HCT116 (cell line): Measurements from ENCODE around the gene OR11G2. TPM values are rescaled to one million over a fixed set of nuclear protein-coding genes. Genes with fewer than 3 reads are reported as not detected.

Source experiments
- ATAC-seq: fragments of 200-7000 bp; cut with Tn5 transposase; 2 replicates; pipeline ENCODE4 v1.9.1; 2020; ENCODE audit warnings: mild to moderate bottlenecking, moderate library complexity
- BruUV-seq: library from RNA; stranded (reverse); fragments of 400-500 nt; replicated peaks from 2 replicates; lab custom pipeline; 2021; lab: Mats Ljungman, UMichigan
- CTCF ChIA-PET: fragments of 300-600 bp; sonication (Branson Sonifier 250); formaldehyde crosslinking; loops from one replicate; lab custom pipeline; 2021; ENCODE audit warnings: antibody characterized with exemption; lab: Charles Lee
- POLR2A ChIA-PET: fragments of 300-600, 350-600 bp; sonication (Branson Sonifier 250); formaldehyde crosslinking; loops from one replicate; lab custom pipeline; 2021; ENCODE audit warnings: antibody characterized with exemption; lab: Charles Lee
- RAD21 ChIA-PET, 2 experiments: fragments of 300-600 bp; sonication (Branson Sonifier 250); formaldehyde crosslinking; loops; one replicate each; lab custom pipeline; 2023; ENCODE audit warnings: low total read pairs in 2 of 2; ENCODE audit not compliant: uncharacterized antibody in 2 of 2, unreplicated experiment in 2 of 2, low non-redundant PET in 1 of 2; lab: Charles Lee
- DNase-seq: peaks from one replicate; pipeline ENCODE4 v3.0.0-alpha.2; 2010; ENCODE audit warnings: low read depth, low spot score
- H2AFZ ChIP-seq: fragments of 200-600 bp; shearing (Covaris generic), sonication (generic); 2 replicates; pipeline ENCODE4 v1.6.1; 2017; ENCODE audit warnings: low read depth, mixed run types, mixed read lengths, antibody characterized with exemption, low read length; ENCODE audit not compliant: poor library complexity, severe bottlenecking
- H3K27ac ChIP-seq: 2 replicates; pipeline ENCODE4 v1.5.1; 2012; ENCODE audit warnings: low read depth, low read length
- H3K27me3 ChIP-seq: fragments of 200-600 bp; sonication (generic); 2 replicates; pipeline ENCODE4 v1.6.1; 2016; ENCODE audit warnings: mixed run types, low read length, mixed read lengths; ENCODE audit not compliant: insufficient read depth
- H3K36me3 ChIP-seq, 2 experiments: fragments of 200-500 bp in 1 of 2; fragments of 200-600 bp in 1 of 2; sonication (Bioruptor generic) in 1 of 2; sonication (generic) in 1 of 2; 2 replicates each; pipeline versions ENCODE4 v1.5.1 to v1.6.1; 2014 to 2016; ENCODE audit warnings: low read length in 2 of 2, inconsistent platforms in 1 of 2, mixed read lengths in 1 of 2, mixed run types in 1 of 2; ENCODE audit not compliant: insufficient read depth in 2 of 2, control insufficient read depth in 1 of 2
- H3K4me1 ChIP-seq, 2 experiments: fragments of 200-600 bp in 1 of 2; sonication (generic) in 1 of 2; 2 replicates each; pipeline versions ENCODE4 v1.5.1 to v1.6.1; 2012 to 2017; ENCODE audit warnings: low read length in 2 of 2, inconsistent platforms in 1 of 2, mild to moderate bottlenecking in 1 of 2, mixed read lengths in 1 of 2, mixed run types in 1 of 2, moderate library complexity in 1 of 2; ENCODE audit not compliant: insufficient read depth in 2 of 2, control insufficient read depth in 1 of 2
- H3K4me2 ChIP-seq: fragments of 200-600 bp; sonication (generic); 2 replicates; pipeline ENCODE4 v1.6.1; 2017; ENCODE audit warnings: mixed run types, low read length, mixed read lengths
- H3K4me3 ChIP-seq, 2 experiments: fragments of 200-600 bp in 1 of 2; sonication (generic) in 1 of 2; replicated peaks in 1 of 2; 2 replicates each; pipeline ENCODE4 v1.5.1; 2011 to 2016; ENCODE audit warnings: low read length in 2 of 2, control low read depth in 1 of 2, low read depth in 1 of 2, mild to moderate bottlenecking in 1 of 2, mixed read lengths in 1 of 2, mixed run types in 1 of 2
- H3K79me2 ChIP-seq: fragments of 200-600 bp; sonication (generic); 2 replicates; pipeline ENCODE4 v1.6.1; 2017; ENCODE audit warnings: mild to moderate bottlenecking, mixed run types, low read length, moderate library complexity, mixed read lengths; ENCODE audit not compliant: insufficient read depth
- H3K9ac ChIP-seq: fragments of 200-600 bp; sonication (generic); 2 replicates; pipeline ENCODE4 v1.6.1; 2016; ENCODE audit warnings: low read length, mixed read lengths
- H3K9me2 ChIP-seq: fragments of 200-600 bp; sonication (generic), shearing (Covaris generic); 2 replicates; pipeline ENCODE4 v1.6.1; 2017; ENCODE audit warnings: mixed run types, mild to moderate bottlenecking, moderate library complexity; ENCODE audit not compliant: insufficient read depth
- H3K9me3 ChIP-seq, 2 experiments: fragments of 200-500 bp in 1 of 2; fragments of 200-600 bp in 1 of 2; sonication (Bioruptor generic) in 1 of 2; sonication (generic) in 1 of 2; 2 replicates each; pipeline ENCODE4 v1.6.1; 2014 to 2017; ENCODE audit warnings: low read length in 2 of 2, mixed read lengths in 2 of 2, inconsistent platforms in 1 of 2, low read depth in 1 of 2, mild to moderate bottlenecking in 1 of 2, mixed run types in 1 of 2, moderate library complexity in 1 of 2; ENCODE audit not compliant: control insufficient read depth in 1 of 2, insufficient read depth in 1 of 2
- H4K20me1 ChIP-seq: fragments of 200-600 bp; sonication (generic), shearing (Covaris generic); 2 replicates; pipeline ENCODE4 v1.6.1; 2017; ENCODE audit warnings: mixed run types, mild to moderate bottlenecking, moderate library complexity; ENCODE audit not compliant: insufficient read depth
- ELF1 ChIP-seq: IDR thresholded peaks from 2 replicates; pipeline ENCODE4 v1.6.1; 2012; ENCODE audit warnings: low read depth, borderline replicate concordance
- POLR2AphosphoS5 ChIP-seq: IDR thresholded peaks from 2 replicates; pipeline ENCODE4 v1.6.1; 2011; ENCODE audit warnings: mild to moderate bottlenecking, low read depth, low read length, moderate library complexity
- RAD21 ChIP-seq: IDR thresholded peaks from 2 replicates; pipeline ENCODE4 v1.6.1; 2012; ENCODE audit warnings: low read depth, mild to moderate bottlenecking
- SIN3A ChIP-seq: IDR thresholded peaks from 2 replicates; pipeline ENCODE4 v1.6.1; 2012; ENCODE audit warnings: low read depth
- SP1 ChIP-seq: IDR thresholded peaks from 2 replicates; pipeline ENCODE4 v1.6.1; 2012; ENCODE audit warnings: low read depth
- ZFX ChIP-seq: fragments of 450-650 bp; IDR thresholded peaks from 2 replicates; pipeline ENCODE4 v1.6.1; 2017
- intact Hi-C: fragments of 100-400 bp; cut with micrococcal nuclease; formaldehyde crosslinking; loops from 2 replicates; pipeline ENCODE4 v1.10.0; 2022
- total RNA-seq: library from RNA; stranded (reverse); gene quantifications from one replicate; pipeline ENCODE4 v1.2.1, GENCODE V29; 2021; ENCODE audit not compliant: unreplicated experiment
- TF ChIP-seq, protein P1 (sequence below): IDR thresholded peaks from 2 replicates; pipeline ENCODE4 v1.6.1; 2011; ENCODE audit warnings: mild to moderate bottlenecking, low read length, moderate library complexity; ENCODE audit not compliant: insufficient replicate concordance; ENCODE audit errors: extremely low read depth
- TF ChIP-seq, protein P2 (sequence below): IDR thresholded peaks from 2 replicates; pipeline ENCODE4 v1.6.1; 2012
- TF ChIP-seq, protein P3 (sequence below), 3 experiments: fragments of 200-600 bp in 1 of 3; sonication (generic) in 1 of 3; IDR thresholded peaks in 2 of 3; conservative IDR thresholded peaks in 1 of 3; 2 replicates each; pipeline ENCODE4 v1.5.1; 2012 to 2017; ENCODE audit warnings: low read depth in 2 of 3, low read length in 2 of 3, antibody characterized with exemption in 1 of 3, borderline replicate concordance in 1 of 3, control low read depth in 1 of 3, mild to moderate bottlenecking in 1 of 3, mixed read lengths in 1 of 3, mixed run types in 1 of 3, moderate library complexity in 1 of 3; ENCODE audit not compliant: insufficient read depth in 1 of 3

Gene OR11G2
- total RNA-seq, 1 experiment from 2014 or later, result not detected

DNA sequence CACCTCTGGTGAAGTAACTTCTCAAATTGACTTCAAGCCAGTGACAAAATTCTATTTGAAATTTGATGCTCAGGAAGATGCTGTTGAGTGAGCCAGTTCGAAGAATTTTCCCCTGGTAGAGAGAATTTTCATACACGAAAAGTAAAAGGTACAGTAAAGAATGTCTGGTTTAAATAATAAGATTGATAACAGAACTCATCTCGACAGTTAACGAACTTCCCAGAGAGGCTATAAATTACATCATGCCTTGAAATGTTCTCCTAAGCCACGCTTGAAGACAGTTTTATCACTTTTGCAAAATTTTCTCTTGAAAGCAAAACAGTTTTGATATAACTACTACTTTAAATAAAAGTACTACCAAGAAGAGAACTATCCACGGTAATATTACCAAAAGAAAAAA lies 14.4 kb upstream of the OR11G2 start:
- ChIA-PET CTCF (no interaction called here), RAD21 (no interaction called here), POLR2A (no interaction called here)
- H3K4me2 ChIP-seq, result no peak overlapping the region
- H3K9me2 ChIP-seq, result no peaks in the 10 kb centered on the region
- H3K9ac ChIP-seq, result no peak overlapping the region
- no peak overlapping the region for H3K27ac ChIP-seq
- DNase-seq (no peak), ATAC-seq (no peak)
- no peaks in the 10 kb centered on the region for H3K9me3 ChIP-seq
- no peaks in the 10 kb centered on the region; the same call in 1 of the 2 replicates for H4K20me1 ChIP-seq
- no peaks in the 10 kb centered on the region for H3K36me3 ChIP-seq
- BruUV-seq, result no TSS peak
- H3K4me1 ChIP-seq, result no peaks in the 10 kb centered on the region
- H2AFZ ChIP-seq, result no peak overlapping the region
- TF ChIP-seq, protein P1, sequence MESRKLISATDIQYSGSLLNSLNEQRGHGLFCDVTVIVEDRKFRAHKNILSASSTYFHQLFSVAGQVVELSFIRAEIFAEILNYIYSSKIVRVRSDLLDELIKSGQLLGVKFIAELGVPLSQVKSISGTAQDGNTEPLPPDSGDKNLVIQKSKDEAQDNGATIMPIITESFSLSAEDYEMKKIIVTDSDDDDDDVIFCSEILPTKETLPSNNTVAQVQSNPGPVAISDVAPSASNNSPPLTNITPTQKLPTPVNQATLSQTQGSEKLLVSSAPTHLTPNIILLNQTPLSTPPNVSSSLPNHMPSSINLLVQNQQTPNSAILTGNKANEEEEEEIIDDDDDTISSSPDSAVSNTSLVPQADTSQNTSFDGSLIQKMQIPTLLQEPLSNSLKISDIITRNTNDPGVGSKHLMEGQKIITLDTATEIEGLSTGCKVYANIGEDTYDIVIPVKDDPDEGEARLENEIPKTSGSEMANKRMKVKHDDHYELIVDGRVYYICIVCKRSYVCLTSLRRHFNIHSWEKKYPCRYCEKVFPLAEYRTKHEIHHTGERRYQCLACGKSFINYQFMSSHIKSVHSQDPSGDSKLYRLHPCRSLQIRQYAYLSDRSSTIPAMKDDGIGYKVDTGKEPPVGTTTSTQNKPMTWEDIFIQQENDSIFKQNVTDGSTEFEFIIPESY, result no peak
- no peak for TF ChIP-seq ELF1
- TF ChIP-seq SP1, result no peak
- TF ChIP-seq, protein P2, sequence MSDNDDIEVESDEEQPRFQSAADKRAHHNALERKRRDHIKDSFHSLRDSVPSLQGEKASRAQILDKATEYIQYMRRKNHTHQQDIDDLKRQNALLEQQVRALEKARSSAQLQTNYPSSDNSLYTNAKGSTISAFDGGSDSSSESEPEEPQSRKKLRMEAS, result no peak
- no peak for TF ChIP-seq RAD21
- TF ChIP-seq ZFX, result no peak
- TF ChIP-seq, protein P3, sequence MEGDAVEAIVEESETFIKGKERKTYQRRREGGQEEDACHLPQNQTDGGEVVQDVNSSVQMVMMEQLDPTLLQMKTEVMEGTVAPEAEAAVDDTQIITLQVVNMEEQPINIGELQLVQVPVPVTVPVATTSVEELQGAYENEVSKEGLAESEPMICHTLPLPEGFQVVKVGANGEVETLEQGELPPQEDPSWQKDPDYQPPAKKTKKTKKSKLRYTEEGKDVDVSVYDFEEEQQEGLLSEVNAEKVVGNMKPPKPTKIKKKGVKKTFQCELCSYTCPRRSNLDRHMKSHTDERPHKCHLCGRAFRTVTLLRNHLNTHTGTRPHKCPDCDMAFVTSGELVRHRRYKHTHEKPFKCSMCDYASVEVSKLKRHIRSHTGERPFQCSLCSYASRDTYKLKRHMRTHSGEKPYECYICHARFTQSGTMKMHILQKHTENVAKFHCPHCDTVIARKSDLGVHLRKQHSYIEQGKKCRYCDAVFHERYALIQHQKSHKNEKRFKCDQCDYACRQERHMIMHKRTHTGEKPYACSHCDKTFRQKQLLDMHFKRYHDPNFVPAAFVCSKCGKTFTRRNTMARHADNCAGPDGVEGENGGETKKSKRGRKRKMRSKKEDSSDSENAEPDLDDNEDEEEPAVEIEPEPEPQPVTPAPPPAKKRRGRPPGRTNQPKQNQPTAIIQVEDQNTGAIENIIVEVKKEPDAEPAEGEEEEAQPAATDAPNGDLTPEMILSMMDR (IDR thresholded peaks at IDR 0.05 in 2 of 3, conservative IDR thresholded peaks at IDR 0.05 in 1 of 3; ENCODE audit: borderline replicate concordance in 1 of 3, insufficient read depth in 1 of 3, low read depth in 2 of 3, low read length in 2 of 3), result no peak
- TF ChIP-seq SIN3A, result no peak
- TF ChIP-seq POLR2AphosphoS5, result no peak
- no peaks in the 10 kb centered on the region for H3K79me2 ChIP-seq
- H3K4me3 ChIP-seq, result no peak overlapping the region
- H3K27me3 ChIP-seq, result no peaks in the 10 kb centered on the region
- intact Hi-C loops, result no loop called here
